ENCODE results near the gene LHX3.
"Not testable (repeated sequence)": the region's sequence is repeated elsewhere in the genome, so short reads cannot be mapped to it uniquely, and the experiment has no call there.

LHX3 gene

GRCh38 chr9:136153381-136154065 is 51.4 kb downstream of the LHX3 start:
- DNase-seq (ENCODE audit: low read depth): no peak

GRCh38 chr9:136152931-136153330 is 52.0 kb downstream of the LHX3 start:
- DNase-seq (ENCODE audit: low read depth): no peak

GRCh38 chr9:136152543-136152866 is 52.4 kb downstream of the LHX3 start:
- DNase-seq (ENCODE audit: low read depth): no peak

GRCh38 chr9:136151848-136152542 is 52.9 kb downstream of the LHX3 start:
- DNase-seq (ENCODE audit: low read depth): no peak

GRCh38 chr9:136151214-136151804 is 53.6 kb downstream of the LHX3 start:
- DNase-seq (ENCODE audit: low read depth): no peak

- not testable (repeated sequence) for DNase-seq (ENCODE audit: low read depth)
These were observed 54.2 kb downstream of the LHX3 start for GRCh38 chr9:136150664-136151213.

GRCh38 chr9:136149853-136150252 is 55.1 kb downstream of the LHX3 start:
- DNase-seq (ENCODE audit: low read depth): no peak

GRCh38 chr9:136149337-136149736 is 55.6 kb downstream of the LHX3 start:
- DNase-seq (ENCODE audit: low read depth): no peak

- DNase-seq (ENCODE audit: low read depth): no peak
These were observed 56.2 kb downstream of the LHX3 start for GRCh38 chr9:136148766-136149165.

GRCh38 chr9:136147890-136148714 is 56.8 kb downstream of the LHX3 start:
- DNase-seq (ENCODE audit: low read depth): no peak

GRCh38 chr9:136147038-136147889 is 57.7 kb downstream of the LHX3 start:
- DNase-seq (ENCODE audit: low read depth): no peak
